Prostate gland (tissue), 2 donors: ENCODE data around the gene AMIGO2. TPM values are rescaled to one million over a fixed set of nuclear protein-coding genes. Genes with fewer than 3 reads are reported as not detected.

Source experiments
- DNase-seq: peaks from one replicate; pipeline ENCODE4 v3.0.0-alpha.2; 2019; ENCODE audit warnings: low spot score
- H3K27ac ChIP-seq, 2 donors: fragments of 200-600 bp; sonication (generic); 2 replicates each; pipeline ENCODE4 v1.5.1; 2017 to 2019
- H3K27me3 ChIP-seq: fragments of 200-600 bp; sonication (generic); replicated peaks from 2 replicates; pipeline ENCODE4 v1.5.1; 2019; ENCODE audit not compliant: insufficient read depth
- H3K36me3 ChIP-seq, 2 donors: fragments of 200-600 bp; sonication (generic); 1 replicate in 1 of 2; 2 replicates in 1 of 2; pipeline versions ENCODE4 v1.5.1 to v1.8.1; 2017 to 2019
- H3K4me1 ChIP-seq: fragments of 200-600 bp; sonication (generic); replicated peaks from 2 replicates; pipeline ENCODE4 v1.5.1; 2019
- H3K4me3 ChIP-seq, 2 donors: fragments of 200-600 bp; sonication (generic); 2 replicates each; pipeline ENCODE4 v1.5.1; 2017 to 2019
- H3K9me3 ChIP-seq: fragments of 200-600 bp; sonication (generic); 2 replicates; pipeline ENCODE4 v1.5.1; 2017
- POLR2A ChIP-seq: fragments of 450-650 bp; IDR thresholded peaks from one replicate; pipeline ENCODE4 v1.6.1; 2016; ENCODE audit warnings: antibody characterized with exemption, mild to moderate bottlenecking
- POLR2AphosphoS5 ChIP-seq: sonication (generic); formaldehyde crosslinking; IDR thresholded peaks from one replicate; pipeline ENCODE4 v1.6.1; 2017; ENCODE audit warnings: antibody characterized with exemption
- WGBS: methylation state at CpG from one replicate; pipeline ENCODE4 v1.1.5; 2018; 5-methylcytosine and 5-hydroxymethylcytosine counted together
- intact Hi-C: fragments of 100-400 bp; cut with DNase I; formaldehyde crosslinking; loops from one replicate; pipeline ENCODE4 v1.14.2; 2022
- total RNA-seq, 2 donors: library from RNA; depleted of rRNA; stranded (reverse); fragments of >200 nt; gene quantifications; one replicate each; pipeline ENCODE4 v1.1.0, GENCODE V29; 2016
- TF ChIP-seq, protein P1 (sequence below), 4 experiments: fragments of 200-600 bp in 2 of 4; fragments of 450-650 bp in 2 of 4; sonication (generic) in 2 of 4; IDR thresholded peaks; 1 replicate in 3 of 4; 2 replicates in 1 of 4; pipeline ENCODE4 v1.5.1; 2016 to 2019; ENCODE audit warnings: antibody characterized with exemption in 4 of 4, mild to moderate bottlenecking in 2 of 4, moderate library complexity in 2 of 4

Gene AMIGO2
- total RNA-seq, 2 donors from 2014 or later, result 6.3 to 44.9 TPM

DNA sequence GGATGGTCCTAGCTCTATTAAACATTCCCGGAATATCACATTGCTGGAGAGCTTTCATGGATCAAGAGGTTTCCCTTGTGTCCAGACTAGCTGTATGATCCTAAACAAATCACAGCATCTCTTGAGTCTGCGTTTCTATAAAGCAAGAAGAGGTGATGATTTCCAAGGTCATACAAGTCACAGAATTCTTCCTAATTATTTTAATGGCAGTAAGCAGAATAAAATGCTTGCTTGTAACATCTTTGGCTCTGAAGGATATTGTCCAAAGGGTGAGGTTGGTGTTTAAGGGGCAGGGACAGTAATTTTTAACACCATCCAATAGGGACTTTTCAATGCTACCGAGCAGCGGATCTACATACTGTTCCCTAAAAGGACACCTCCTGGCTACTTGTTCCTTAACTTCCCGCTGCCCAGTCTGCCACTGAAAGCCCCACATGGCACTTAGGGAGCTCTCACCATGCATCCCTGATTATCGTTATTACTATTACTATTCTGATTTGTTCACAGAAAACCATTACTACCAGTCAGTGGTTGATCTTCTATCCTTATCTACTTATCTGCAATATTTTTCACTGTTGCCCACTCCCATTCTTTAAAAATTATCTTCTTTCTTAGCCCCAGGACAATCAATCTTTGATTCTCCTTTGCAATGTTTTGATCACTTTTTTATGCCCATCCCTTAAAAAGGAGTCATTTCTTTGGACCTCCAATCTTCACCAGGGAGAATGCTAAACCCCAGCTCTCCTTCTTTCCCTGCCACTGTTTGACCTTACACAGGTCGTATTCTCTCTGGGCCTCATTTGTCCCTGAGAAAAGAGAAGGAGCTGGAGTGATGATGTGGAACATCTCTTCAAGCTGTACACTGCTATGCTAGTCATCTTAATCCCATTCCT is 4.3 kb downstream of the AMIGO2 start:
- WGBS, result 96% methylated on average over 7 of the region's 7 CpGs
- Histone ChIP-seq H3K4me1 (no peaks in the 10 kb centered on the region), H3K27me3 (no peaks in the 10 kb centered on the region), H3K36me3 (no peaks in the 10 kb centered on the region), H3K27ac (no peak overlapping the region), H3K4me3 (no peak overlapping the region), H3K9me3 (no peaks in the 10 kb centered on the region)
- DNase-seq, result no peak
- no peak for TF ChIP-seq POLR2AphosphoS5
- TF ChIP-seq, protein P1, sequence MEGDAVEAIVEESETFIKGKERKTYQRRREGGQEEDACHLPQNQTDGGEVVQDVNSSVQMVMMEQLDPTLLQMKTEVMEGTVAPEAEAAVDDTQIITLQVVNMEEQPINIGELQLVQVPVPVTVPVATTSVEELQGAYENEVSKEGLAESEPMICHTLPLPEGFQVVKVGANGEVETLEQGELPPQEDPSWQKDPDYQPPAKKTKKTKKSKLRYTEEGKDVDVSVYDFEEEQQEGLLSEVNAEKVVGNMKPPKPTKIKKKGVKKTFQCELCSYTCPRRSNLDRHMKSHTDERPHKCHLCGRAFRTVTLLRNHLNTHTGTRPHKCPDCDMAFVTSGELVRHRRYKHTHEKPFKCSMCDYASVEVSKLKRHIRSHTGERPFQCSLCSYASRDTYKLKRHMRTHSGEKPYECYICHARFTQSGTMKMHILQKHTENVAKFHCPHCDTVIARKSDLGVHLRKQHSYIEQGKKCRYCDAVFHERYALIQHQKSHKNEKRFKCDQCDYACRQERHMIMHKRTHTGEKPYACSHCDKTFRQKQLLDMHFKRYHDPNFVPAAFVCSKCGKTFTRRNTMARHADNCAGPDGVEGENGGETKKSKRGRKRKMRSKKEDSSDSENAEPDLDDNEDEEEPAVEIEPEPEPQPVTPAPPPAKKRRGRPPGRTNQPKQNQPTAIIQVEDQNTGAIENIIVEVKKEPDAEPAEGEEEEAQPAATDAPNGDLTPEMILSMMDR (IDR thresholded peaks at IDR 0.05), result no peak
- no peak for TF ChIP-seq POLR2A
- intact Hi-C loops, result loop anchor here (5.0 kb wide), 3 partner anchors 38 to 322 kb away; no protein-coding TSS in a partner anchor

DNA sequence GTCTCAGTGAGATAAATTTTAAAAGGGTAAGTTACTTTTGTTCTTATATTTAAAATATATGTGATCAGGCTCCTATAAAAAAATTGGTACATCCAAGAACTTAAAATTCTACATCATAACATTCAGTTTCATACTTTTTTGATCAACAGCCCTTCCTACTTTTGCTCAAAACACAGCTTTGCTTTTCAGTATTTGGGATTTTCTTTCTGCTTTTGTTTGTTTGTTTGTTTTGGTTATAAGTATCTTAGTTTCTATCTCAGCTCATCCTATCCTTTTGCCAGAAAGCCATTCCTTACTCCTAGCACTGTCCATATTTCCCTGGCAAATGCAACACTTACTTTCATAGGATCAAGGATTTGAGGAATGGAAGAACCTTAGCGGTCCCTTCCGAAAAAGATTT is 5.0 kb downstream of the AMIGO2 start:
- intact Hi-C loops, result loop anchor here (5.0 kb wide), 3 partner anchors 37 to 323 kb away; no protein-coding TSS in a partner anchor
- 100% methylated on average over 2 of the region's 2 CpGs for WGBS
- TF ChIP-seq POLR2AphosphoS5, result no peak
- TF ChIP-seq, protein P1 (IDR thresholded peaks at IDR 0.05), result no peak
- no peak for TF ChIP-seq POLR2A

DNA sequence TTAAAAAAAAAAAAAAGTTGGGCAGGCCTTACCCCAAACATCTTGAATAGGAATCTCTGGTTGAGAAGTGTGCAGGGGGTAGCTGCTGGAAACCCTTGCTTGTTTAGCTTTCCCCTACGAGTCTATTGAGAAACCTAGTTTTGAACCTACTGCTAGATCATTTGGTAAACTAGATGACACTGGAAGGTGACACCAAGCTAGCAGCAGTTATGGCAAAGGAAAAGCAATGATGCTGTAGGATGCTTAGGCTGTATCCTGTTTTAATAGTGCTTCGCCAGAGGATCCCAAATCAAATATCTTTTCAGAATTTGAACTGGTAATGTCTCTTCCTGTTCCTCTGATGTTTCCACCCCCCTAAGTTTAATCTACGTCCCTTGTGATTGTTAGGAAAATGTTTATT is 5.8 kb downstream of the AMIGO2 start:
- no peaks in the 10 kb centered on the region for H3K9me3 ChIP-seq
- intact Hi-C loops, result no loop called here
- 93% methylated on average over 3 of the region's 3 CpGs for WGBS

More for the DNA sequence above, 5.0 kb downstream of the AMIGO2 start:
- no peaks in the 10 kb centered on the region for H3K4me1 ChIP-seq
- no peak overlapping the region for H3K4me3 ChIP-seq
- DNase-seq, result no peak
- no peak overlapping the region for H3K27ac ChIP-seq
- H3K36me3 ChIP-seq, result no peaks in the 10 kb centered on the region
- no peaks in the 10 kb centered on the region for H3K27me3 ChIP-seq
- H3K9me3 ChIP-seq, result no peaks in the 10 kb centered on the region

DNA sequence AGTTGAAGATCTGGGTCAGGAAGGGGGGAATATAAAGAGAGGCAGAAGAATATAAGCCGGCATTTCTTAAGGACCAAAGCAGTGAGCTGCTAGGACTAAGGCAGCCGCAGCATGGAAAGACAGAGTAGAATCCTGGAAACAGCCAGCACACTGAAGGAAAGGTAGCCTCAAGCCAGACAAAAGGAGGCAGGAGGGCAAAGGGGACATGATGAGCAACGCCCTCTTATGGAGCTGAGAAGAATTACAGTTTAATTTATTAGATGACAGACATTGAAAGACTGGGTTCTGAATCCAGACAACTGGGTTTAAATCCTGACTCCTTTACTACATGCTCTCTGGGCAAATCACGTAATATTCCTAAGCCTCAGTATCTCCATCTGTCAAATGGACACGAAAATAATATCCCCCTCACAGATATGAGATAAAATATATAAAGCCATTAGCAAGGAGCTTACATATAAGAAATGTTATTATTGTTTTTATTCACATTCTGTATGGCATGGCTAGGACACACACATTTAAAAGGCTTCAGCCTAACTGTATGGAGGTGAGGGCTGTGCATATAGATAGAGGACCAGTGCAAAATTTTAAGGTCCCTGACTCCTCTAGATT is 8.4 kb downstream of the AMIGO2 start:
- H3K4me3 ChIP-seq, result no peak overlapping the region
- H3K27me3 ChIP-seq, result no peaks in the 10 kb centered on the region
- 70% methylated on average over 5 of the region's 5 CpGs for WGBS
- no peak overlapping the region for H3K27ac ChIP-seq
- H3K9me3 ChIP-seq, result no peaks in the 10 kb centered on the region
- intact Hi-C loops, result no loop called here
- no peaks in the 10 kb centered on the region for H3K36me3 ChIP-seq
- TF ChIP-seq, protein P1 (IDR thresholded peaks at IDR 0.05), result peak in 2 of 4 experiments; percentile 18 to 26
- TF ChIP-seq POLR2A, result no peak
- DNase-seq, result no peak
- H3K4me1 ChIP-seq, result no peaks in the 10 kb centered on the region

More for the DNA sequence above, 5.8 kb downstream of the AMIGO2 start:
- no peaks in the 10 kb centered on the region for H3K4me1 ChIP-seq
- no peaks in the 10 kb centered on the region for H3K36me3 ChIP-seq
- no peak overlapping the region for H3K4me3 ChIP-seq
- no peak for TF ChIP-seq POLR2AphosphoS5
- TF ChIP-seq, protein P1 (IDR thresholded peaks at IDR 0.05), result no peak
- TF ChIP-seq POLR2A, result no peak
- H3K27ac ChIP-seq, result no peak overlapping the region
- H3K27me3 ChIP-seq, result no peaks in the 10 kb centered on the region
- no peak for DNase-seq
